Measurements from ENCODE around the gene PTGS1. TPM values are rescaled to one million over a fixed set of nuclear protein-coding genes. Genes with fewer than 3 reads are reported as not detected.
"Not testable (repeated sequence)": the region's sequence is repeated elsewhere in the genome, so short reads cannot be mapped to it uniquely, and the experiment has no call there.

PTGS1 gene
- total RNA-seq, 4 donors from 2014 or later = 16.0 to 36.8 (median 20.1) TPM

DNA sequence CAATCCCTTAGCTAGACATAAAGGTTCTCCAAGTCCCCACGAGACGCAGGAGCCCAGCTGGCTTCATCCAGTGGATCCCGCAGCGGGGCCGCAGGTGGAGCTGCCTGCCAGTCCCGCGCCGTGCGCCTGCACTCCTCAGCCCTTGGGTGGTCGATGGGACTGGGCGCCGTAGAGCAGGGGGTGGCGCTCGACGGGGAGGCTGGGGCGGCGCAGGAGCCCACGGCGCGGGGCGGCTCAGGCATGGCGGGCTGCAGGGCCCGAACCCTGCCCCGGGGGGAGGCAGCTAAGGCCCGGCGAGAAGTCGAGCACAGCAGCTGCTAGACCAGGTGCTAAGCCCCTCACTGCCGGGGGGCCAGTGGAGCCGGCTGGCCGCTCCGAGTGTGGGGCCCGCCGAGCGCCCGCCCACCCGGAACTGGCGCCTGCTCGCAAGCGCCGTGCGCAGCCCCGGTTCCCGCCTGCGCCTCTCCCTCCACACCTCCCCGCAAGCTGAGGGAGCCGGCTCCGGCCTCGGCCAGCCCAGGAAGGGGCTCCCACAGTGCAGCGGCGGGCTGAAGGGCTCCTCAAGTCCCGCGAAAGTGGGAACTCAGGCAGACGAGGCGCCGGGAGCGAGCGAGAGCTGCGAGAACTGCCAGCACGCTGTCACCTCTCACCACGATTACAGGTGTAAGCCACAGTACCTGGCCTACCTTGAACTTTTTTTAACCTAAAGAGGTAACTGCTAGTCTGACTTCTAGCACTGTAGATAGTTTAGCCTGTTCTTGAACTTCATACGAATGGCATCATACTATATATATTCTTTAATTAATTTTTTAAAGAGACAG, 35.5 kb downstream of the PTGS1 start:
- no peak for DNase-seq (ENCODE audit: low spot score)
- TF ChIP-seq, protein P1, sequence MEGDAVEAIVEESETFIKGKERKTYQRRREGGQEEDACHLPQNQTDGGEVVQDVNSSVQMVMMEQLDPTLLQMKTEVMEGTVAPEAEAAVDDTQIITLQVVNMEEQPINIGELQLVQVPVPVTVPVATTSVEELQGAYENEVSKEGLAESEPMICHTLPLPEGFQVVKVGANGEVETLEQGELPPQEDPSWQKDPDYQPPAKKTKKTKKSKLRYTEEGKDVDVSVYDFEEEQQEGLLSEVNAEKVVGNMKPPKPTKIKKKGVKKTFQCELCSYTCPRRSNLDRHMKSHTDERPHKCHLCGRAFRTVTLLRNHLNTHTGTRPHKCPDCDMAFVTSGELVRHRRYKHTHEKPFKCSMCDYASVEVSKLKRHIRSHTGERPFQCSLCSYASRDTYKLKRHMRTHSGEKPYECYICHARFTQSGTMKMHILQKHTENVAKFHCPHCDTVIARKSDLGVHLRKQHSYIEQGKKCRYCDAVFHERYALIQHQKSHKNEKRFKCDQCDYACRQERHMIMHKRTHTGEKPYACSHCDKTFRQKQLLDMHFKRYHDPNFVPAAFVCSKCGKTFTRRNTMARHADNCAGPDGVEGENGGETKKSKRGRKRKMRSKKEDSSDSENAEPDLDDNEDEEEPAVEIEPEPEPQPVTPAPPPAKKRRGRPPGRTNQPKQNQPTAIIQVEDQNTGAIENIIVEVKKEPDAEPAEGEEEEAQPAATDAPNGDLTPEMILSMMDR (IDR thresholded peaks at IDR 0.05) = no peak
- no peak for ATAC-seq (ENCODE audit: low FRiP score)

DNA sequence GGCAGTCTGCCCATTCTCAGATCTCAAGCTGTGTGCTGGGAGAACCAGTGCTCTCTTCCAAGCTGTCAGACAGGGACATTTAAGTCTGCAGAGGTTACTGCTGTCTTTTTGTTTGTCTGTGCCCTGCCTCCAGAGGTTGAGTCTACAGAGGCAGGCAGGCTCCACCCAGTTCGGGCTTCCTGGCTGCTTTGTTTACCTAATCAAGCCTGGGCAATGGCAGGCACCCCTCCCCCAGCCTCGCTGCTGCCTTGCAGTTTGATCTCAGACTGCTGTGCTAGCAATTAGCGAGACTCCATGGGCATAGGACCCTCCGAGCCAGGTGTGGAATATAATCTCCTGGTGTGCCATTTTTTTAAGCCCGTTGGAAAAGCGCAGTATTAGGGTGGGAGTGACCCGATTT, 43.3 kb downstream of the PTGS1 start:
- DNase-seq (ENCODE audit: low spot score); ATAC-seq (ENCODE audit: low FRiP score): not testable (repeated sequence)

DNA sequence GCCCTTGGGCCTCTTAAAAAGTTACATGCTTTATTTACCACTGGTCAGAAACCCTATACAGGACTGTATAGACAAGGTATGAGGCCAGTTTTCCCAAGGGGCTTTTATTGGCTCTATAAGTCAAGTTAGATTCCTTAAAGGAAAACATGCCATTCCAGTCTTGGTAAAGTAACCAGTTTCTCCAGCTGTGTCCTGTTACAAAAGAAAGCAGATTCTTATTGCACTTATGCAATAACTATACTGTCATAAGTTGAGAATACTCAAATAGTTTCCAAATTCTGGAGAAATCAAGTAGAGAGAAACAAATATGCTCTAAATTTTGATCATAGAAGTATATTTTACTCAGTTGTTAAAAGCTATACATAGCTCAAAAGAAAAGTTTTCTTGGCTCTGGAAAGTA, 47.2 kb downstream of the PTGS1 start:
- TF ChIP-seq, protein P1 (IDR thresholded peaks at IDR 0.05) = no peak

DNA sequence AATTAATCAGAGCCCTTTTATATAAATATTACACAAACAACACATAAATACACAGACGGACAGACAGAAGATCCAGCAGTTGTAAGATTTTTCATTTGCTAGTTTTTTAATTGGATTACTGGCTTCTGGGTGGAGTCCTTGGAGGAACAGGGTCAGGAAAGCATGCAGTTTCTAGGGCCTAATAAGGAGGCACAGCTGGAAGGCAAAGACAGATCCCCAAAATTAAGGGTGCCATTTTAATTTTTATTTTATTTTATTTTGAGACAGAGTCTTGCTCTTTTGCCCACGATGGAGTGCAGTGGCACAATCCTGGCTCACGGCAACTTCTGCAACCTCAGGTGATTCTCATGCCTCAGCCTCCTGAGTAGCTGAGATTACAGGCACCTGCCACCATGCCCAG, 49.5 kb downstream of the PTGS1 start:
- DNase-seq (ENCODE audit: low spot score) = no peak
- TF ChIP-seq, protein P1 (IDR thresholded peaks at IDR 0.05) = no peak
- no peak for ATAC-seq (ENCODE audit: low FRiP score)

More for the DNA sequence above, 47.2 kb downstream of the PTGS1 start:
- no peak for DNase-seq (ENCODE audit: low spot score)
- no peak for ATAC-seq (ENCODE audit: low FRiP score)

DNA sequence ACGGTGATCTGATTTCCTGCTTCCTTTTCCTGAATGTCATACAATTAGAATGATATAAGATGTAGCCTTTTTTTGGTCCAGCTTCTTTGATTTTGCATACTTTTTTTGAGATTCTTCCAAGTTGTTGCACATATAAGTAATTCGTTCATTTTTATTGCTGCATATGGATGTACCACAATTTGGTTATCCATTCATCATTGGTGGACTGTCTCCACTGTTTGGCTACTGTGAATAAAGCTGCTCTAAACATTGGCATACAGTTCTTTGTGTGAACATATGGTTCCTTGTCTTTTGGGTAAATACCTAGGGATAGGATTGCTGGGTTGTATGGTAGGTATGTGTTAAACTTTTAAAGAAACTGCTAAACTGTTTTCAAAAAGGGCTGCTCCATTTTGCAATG, 54.3 kb downstream of the PTGS1 start:
- ATAC-seq (ENCODE audit: low FRiP score) (no peak), DNase-seq (ENCODE audit: low spot score) (no peak)
- TF ChIP-seq, protein P1 (IDR thresholded peaks at IDR 0.05) = no peak

DNA sequence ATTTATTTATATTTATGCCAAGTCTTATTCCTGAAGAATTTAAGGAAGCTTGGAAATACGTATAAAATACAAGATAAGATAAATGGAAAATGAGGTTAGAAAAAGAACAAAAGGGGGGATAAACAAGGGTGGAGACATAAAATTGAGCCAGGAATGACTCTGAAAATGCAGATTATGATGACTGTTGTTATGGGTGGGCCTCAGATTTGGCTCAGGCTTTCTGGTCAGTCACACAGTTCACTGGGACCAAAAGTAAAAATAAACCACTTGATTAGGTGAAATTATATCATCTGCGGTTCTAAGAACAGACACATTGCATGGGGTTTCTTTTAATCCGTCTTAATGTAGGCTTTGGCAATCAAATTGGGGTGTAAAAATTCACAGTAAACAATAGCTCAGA, 55.9 kb downstream of the PTGS1 start:
- TF ChIP-seq, protein P1 (IDR thresholded peaks at IDR 0.05) = no peak
- ATAC-seq (ENCODE audit: low FRiP score) (no peak), DNase-seq (ENCODE audit: low spot score) (no peak)

DNA sequence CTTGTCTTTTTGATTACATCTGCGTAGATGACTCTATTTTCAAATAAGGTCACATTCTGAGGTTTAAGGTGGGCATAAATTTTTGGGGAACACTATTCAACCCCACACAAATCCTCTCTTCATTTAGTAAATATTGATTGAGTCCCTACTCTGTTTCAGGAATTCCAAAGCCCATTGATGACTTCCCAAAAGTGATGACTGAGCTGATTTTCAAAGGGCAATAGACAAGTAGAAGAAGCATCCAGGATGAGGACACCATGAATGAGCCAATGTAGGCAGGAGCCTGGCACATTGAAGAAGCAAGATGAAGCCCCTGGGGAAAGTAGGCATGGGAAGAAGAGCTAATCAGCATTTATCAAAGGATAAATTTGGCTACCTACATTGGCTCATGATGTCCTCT, 71.7 kb downstream of the PTGS1 start:
- DNase-seq (ENCODE audit: low spot score) (no peak), ATAC-seq (ENCODE audit: low FRiP score) (no peak)
- TF ChIP-seq, protein P1 (IDR thresholded peaks at IDR 0.05) = no peak
